Osteoblast (primary cell): ENCODE results near the gene IFT20. TPM values are rescaled to one million over a fixed set of nuclear protein-coding genes. Genes with fewer than 3 reads are reported as not detected.
A peak's percentile ranks its signal among the peaks of the same experiment; 100 is the strongest.

Experiments used
- DNase-seq: peaks from one replicate; pipeline ENCODE4 v3.0.0; 2011; ENCODE audit warnings: low spot score, mixed read lengths; ENCODE audit not compliant: insufficient read length; ENCODE audit errors: missing footprints
- H2AFZ ChIP-seq: 2 replicates; pipeline ENCODE4 v1.6.0; 2011; ENCODE audit warnings: mild to moderate bottlenecking, low read length
- H3K27ac ChIP-seq: 2 replicates; pipeline ENCODE4 v1.5.1; 2011; ENCODE audit warnings: mild to moderate bottlenecking, low read depth, low read length, moderate library complexity
- H3K27me3 ChIP-seq: 2 replicates; pipeline ENCODE4 v1.6.0; 2012; ENCODE audit warnings: mild to moderate bottlenecking, control low read depth, inconsistent platforms, low read length, moderate library complexity; ENCODE audit not compliant: insufficient read depth
- H3K36me3 ChIP-seq: 2 replicates; pipeline ENCODE4 v1.5.1; 2011; ENCODE audit warnings: mild to moderate bottlenecking, low read length, control low read depth, moderate library complexity; ENCODE audit not compliant: insufficient read depth
- H3K4me1 ChIP-seq: 2 replicates; pipeline ENCODE4 v1.5.1; 2011; ENCODE audit warnings: mild to moderate bottlenecking, low read length, control low read depth, moderate library complexity; ENCODE audit not compliant: insufficient read depth
- H3K4me2 ChIP-seq: 2 replicates; pipeline ENCODE4 v1.6.0; 2011; ENCODE audit warnings: mild to moderate bottlenecking, low read length; ENCODE audit not compliant: insufficient read depth
- H3K4me3 ChIP-seq: fragments of 200-600 bp; sonication (generic); 3 replicates; pipeline ENCODE4 v1.5.1; 2012; ENCODE audit warnings: mild to moderate bottlenecking, low read length, inconsistent platforms; ENCODE audit not compliant: insufficient read depth
- H3K79me2 ChIP-seq: 2 replicates; pipeline ENCODE4 v1.6.0; 2012; ENCODE audit warnings: mild to moderate bottlenecking, low read length, control low read depth, inconsistent platforms; ENCODE audit not compliant: insufficient read depth
- H3K9me3 ChIP-seq: 2 replicates; pipeline ENCODE4 v1.5.1; 2011; ENCODE audit warnings: low read depth, low read length, control low read depth
- H4K20me1 ChIP-seq: 2 replicates; pipeline ENCODE4 v1.6.0; 2012; ENCODE audit warnings: mild to moderate bottlenecking, low read length, control low read depth; ENCODE audit not compliant: insufficient read depth
- total RNA-seq: library from RNA; depleted of rRNA; stranded (reverse); fragments of >200 nt; gene quantifications from 2 replicates; pipeline ENCODE4 v1.2.3, GENCODE V29; 2012
- TF ChIP-seq, protein P1 (sequence below): IDR thresholded peaks from 2 replicates; pipeline ENCODE4 v1.5.1; 2011; ENCODE audit warnings: mild to moderate bottlenecking, low read depth, low read length, moderate library complexity; ENCODE audit errors: extremely low read depth

IFT20 gene, protein sequence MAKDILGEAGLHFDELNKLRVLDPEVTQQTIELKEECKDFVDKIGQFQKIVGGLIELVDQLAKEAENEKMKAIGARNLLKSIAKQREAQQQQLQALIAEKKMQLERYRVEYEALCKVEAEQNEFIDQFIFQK
- total RNA-seq = 59.4 and 59.8 TPM in 2 replicates

DNA sequence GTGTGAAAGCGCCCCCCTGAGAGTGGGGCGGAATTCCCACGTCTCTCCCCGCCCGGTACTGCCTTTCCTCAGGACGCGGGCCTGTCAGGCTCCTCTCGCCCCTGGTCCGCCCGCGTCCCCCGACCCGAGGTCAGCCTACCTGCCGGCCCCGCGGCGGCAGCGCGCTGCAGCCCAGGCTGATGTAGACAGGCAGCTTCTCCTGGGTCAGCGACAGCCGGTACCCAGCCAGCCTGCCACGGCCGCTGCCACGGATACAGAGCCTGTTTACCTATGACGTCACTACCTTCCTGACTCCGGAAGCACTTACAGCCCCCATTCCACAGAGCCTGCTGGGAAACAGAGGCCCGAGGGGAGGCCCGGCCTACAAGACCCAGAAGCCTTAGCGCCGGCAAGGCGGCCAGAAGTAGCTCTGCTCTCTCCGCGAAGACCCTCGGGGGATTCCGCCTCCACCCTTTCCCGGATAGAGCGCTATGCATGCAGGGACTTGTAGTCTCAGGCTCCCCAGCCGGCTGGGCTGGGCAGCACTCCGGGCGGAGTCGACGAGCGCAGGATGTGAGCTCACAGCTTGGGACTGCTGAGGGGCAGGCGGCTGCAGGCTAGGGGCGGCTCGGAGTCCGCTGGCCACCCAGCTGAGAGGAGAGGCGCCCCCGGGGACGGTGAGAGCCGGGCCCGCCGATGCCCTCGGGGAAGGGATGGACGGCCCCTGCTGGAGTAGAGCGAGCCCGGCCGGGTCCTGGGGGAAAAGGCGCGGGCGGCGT is at the start of gene IFT20, which contains the start of gene TNFAIP1:
IFT20 (minus strand) TSS at position 272 of the 758 bp plus-strand sequence. CDS start 3,487 bp downstream, outside the sequence.
TNFAIP1 (plus strand) TSS at position 561 of the 758 bp plus-strand sequence. CDS start 3,761 bp downstream, outside the sequence.
- H4K20me1 ChIP-seq = peaks cover 43% of the 10 kb centered on the region
- TF ChIP-seq, protein P1, sequence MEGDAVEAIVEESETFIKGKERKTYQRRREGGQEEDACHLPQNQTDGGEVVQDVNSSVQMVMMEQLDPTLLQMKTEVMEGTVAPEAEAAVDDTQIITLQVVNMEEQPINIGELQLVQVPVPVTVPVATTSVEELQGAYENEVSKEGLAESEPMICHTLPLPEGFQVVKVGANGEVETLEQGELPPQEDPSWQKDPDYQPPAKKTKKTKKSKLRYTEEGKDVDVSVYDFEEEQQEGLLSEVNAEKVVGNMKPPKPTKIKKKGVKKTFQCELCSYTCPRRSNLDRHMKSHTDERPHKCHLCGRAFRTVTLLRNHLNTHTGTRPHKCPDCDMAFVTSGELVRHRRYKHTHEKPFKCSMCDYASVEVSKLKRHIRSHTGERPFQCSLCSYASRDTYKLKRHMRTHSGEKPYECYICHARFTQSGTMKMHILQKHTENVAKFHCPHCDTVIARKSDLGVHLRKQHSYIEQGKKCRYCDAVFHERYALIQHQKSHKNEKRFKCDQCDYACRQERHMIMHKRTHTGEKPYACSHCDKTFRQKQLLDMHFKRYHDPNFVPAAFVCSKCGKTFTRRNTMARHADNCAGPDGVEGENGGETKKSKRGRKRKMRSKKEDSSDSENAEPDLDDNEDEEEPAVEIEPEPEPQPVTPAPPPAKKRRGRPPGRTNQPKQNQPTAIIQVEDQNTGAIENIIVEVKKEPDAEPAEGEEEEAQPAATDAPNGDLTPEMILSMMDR = no peak
- H3K27ac ChIP-seq = peak within 1 kb of the TSS; percentile 96
- H3K4me2 ChIP-seq = peak within 1 kb of the TSS; percentile 99
- peak; percentile 96 for DNase-seq
- H3K4me3 ChIP-seq = peak within 1 kb of the TSS; percentile 83
- H3K9me3 ChIP-seq = no peaks in the 10 kb centered on the region
- peak within 1 kb of the TSS; percentile 69 for H2AFZ ChIP-seq
- no peaks in the 10 kb centered on the region for H3K27me3 ChIP-seq
- H3K79me2 ChIP-seq = peaks cover 91% of the 10 kb centered on the region
- peaks cover 32% of the 10 kb centered on the region for H3K36me3 ChIP-seq
- peaks cover 47% of the 10 kb centered on the region for H3K4me1 ChIP-seq

DNA sequence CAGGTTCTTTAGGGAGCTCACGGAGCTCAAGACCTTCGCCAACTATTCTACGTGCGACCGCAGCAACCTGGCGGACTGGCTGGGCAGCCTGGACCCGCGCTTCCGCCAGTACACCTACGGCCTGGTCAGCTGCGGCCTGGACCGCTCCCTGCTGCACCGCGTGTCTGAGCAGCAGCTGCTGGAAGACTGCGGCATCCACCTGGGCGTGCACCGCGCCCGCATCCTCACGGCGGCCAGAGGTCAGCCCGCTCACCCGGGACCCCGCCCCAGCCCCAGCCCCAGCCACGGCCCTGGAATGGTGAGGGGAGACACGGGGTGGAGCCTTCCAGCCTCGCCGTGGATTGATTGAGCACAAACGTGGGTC is 49.7 kb upstream of the IFT20 start:
- Histone ChIP-seq H3K27ac (no peak overlapping the region), H3K4me2 (no peak overlapping the region), H3K27me3 (no peaks in the 10 kb centered on the region), H3K36me3 (no peaks in the 10 kb centered on the region), H2AFZ (no peak overlapping the region), H3K4me1 (no peaks in the 10 kb centered on the region), H3K9me3 (no peaks in the 10 kb centered on the region), H3K79me2 (no peaks in the 10 kb centered on the region), H4K20me1 (peaks cover 3% of the 10 kb centered on the region), H3K4me3 (no peak overlapping the region)
- TF ChIP-seq, protein P1 = no peak
- DNase-seq = no peak

DNA sequence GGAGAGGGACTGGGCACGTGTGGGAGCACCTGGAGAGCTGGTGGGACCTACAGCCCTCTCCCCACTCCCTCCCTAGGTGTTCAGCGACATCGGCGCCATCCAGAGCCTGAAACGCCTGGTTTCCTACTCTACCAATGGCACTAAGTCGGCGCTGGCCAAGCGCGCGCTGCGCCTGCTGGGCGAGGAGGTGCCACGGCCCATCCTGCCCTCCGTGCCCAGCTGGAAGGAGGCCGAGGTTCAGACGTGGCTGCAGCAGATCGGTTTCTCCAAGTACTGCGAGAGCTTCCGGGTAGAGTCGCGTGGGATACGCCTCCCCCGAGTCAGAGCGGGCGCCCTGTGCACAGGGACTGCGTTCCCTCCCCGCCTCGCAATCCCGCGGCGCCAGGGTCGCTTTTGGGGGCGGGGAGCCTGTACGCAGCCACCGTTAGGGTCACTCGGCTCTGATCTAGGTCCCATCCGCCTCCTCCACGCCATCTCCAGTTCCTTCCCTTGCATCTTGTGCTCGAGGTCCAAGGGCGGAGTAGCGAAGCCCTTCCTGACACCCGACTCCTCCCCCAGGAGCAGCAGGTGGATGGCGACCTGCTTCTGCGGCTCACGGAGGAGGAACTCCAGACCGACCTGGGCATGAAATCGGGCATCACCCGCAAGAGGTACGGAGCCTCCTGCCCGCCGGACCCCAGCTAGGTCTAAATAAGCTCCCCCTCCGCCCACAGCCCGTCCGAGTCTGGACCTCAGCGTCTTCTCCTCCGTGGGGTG is 49.2 kb upstream of the IFT20 start:
- DNase-seq = no peak
- peak overlapping the region; percentile 36 for H3K4me2 ChIP-seq
- H2AFZ ChIP-seq = no peak overlapping the region
- H4K20me1 ChIP-seq = no peaks in the 10 kb centered on the region
- no peaks in the 10 kb centered on the region for H3K27me3 ChIP-seq
- no peak overlapping the region for H3K27ac ChIP-seq
- H3K9me3 ChIP-seq = no peaks in the 10 kb centered on the region
- no peaks in the 10 kb centered on the region for H3K4me1 ChIP-seq
- peak overlapping the region; percentile 28 for H3K4me3 ChIP-seq
- H3K79me2 ChIP-seq = no peaks in the 10 kb centered on the region
- H3K36me3 ChIP-seq = no peaks in the 10 kb centered on the region
- TF ChIP-seq, protein P1 = no peak
